ENCODE data around the gene ANO7.
"Not testable (repeated sequence)": the region's sequence is repeated elsewhere in the genome, so short reads cannot be mapped to it uniquely, and the experiment has no call there.

Gene ANO7

GRCh38 chr2:241194811-241195210 is 6.3 kb downstream of the ANO7 start:
- no peak for DNase-seq (ENCODE audit: low spot score)
- in situ Hi-C loops (cut with MboI; ENCODE audit: low pct_unique_long_range_greater_than_20kb, low sequenced_read_pairs, unreplicated experiment), result no loop called here
- TF ChIP-seq, protein P1, sequence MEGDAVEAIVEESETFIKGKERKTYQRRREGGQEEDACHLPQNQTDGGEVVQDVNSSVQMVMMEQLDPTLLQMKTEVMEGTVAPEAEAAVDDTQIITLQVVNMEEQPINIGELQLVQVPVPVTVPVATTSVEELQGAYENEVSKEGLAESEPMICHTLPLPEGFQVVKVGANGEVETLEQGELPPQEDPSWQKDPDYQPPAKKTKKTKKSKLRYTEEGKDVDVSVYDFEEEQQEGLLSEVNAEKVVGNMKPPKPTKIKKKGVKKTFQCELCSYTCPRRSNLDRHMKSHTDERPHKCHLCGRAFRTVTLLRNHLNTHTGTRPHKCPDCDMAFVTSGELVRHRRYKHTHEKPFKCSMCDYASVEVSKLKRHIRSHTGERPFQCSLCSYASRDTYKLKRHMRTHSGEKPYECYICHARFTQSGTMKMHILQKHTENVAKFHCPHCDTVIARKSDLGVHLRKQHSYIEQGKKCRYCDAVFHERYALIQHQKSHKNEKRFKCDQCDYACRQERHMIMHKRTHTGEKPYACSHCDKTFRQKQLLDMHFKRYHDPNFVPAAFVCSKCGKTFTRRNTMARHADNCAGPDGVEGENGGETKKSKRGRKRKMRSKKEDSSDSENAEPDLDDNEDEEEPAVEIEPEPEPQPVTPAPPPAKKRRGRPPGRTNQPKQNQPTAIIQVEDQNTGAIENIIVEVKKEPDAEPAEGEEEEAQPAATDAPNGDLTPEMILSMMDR (IDR thresholded peaks at IDR 0.05; ENCODE audit: extremely low read depth, insufficient read depth, missing control alignments), result no peak

GRCh38 chr2:241195506-241196130 is 7.1 kb downstream of the ANO7 start:
- DNase-seq (ENCODE audit: low spot score), result no peak
- TF ChIP-seq, protein P1 (IDR thresholded peaks at IDR 0.05; ENCODE audit: extremely low read depth, insufficient read depth, missing control alignments), result no peak
- in situ Hi-C loops (cut with MboI; ENCODE audit: low pct_unique_long_range_greater_than_20kb, low sequenced_read_pairs, unreplicated experiment), result no loop called here

- DNase-seq (ENCODE audit: low spot score); in situ Hi-C loops (cut with MboI; ENCODE audit: low pct_unique_long_range_greater_than_20kb, low sequenced_read_pairs, unreplicated experiment): not testable (repeated sequence)
Observed at GRCh38 chr2:241197246-241197645, 8.8 kb downstream of the ANO7 start.

- TF ChIP-seq, protein P1 (IDR thresholded peaks at IDR 0.05; ENCODE audit: extremely low read depth, insufficient read depth, missing control alignments), result no peak
- in situ Hi-C loops (cut with MboI; ENCODE audit: low pct_unique_long_range_greater_than_20kb, low sequenced_read_pairs, unreplicated experiment), result no loop called here
- DNase-seq (ENCODE audit: low spot score), result no peak
Observed at GRCh38 chr2:241197947-241198346, 9.5 kb downstream of the ANO7 start.

GRCh38 chr2:241198381-241199279 is 10.2 kb downstream of the ANO7 start:
- no peak for DNase-seq (ENCODE audit: low spot score)
- TF ChIP-seq, protein P1 (IDR thresholded peaks at IDR 0.05; ENCODE audit: extremely low read depth, insufficient read depth, missing control alignments), result no peak
- in situ Hi-C loops (cut with MboI; ENCODE audit: low pct_unique_long_range_greater_than_20kb, low sequenced_read_pairs, unreplicated experiment), result no loop called here

DNA sequence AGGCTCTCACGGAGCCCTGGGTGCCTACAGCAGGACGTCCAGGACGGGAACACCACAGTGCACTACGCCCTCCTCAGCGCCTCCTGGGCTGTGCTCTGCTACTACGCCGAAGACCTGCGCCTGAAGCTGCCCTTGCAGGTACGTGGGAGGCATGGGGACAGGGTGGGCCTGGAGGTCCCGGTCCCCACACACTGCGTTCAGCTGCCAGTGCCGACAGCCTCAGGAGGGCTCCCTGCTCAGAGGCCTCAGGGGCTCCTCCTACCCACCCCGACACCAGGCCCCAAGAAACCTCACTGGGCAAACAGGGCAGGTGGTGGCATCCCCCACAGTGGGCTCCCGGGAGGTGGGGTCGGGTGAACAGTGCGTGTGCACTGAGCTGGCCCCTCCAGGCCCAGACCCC is 10.8 kb downstream of the ANO7 start:
- TF ChIP-seq, protein P1 (IDR thresholded peaks at IDR 0.05; ENCODE audit: extremely low read depth, insufficient read depth, missing control alignments), result no peak
- in situ Hi-C loops (cut with MboI; ENCODE audit: low pct_unique_long_range_greater_than_20kb, low sequenced_read_pairs, unreplicated experiment), result no loop called here
- DNase-seq (ENCODE audit: low spot score), result no peak

Measured in GM13977 (cell line).